SU-DHL-6 (cell line): Measurements from ENCODE around the gene TAGLN2.

Experiments
- H2AFZ ChIP-seq: fragments of 200-600 bp; sonication (generic); 2 replicates; pipeline ENCODE4 v1.6.1; 2014; ENCODE audit warnings: low read depth, mild to moderate bottlenecking, moderate library complexity, mixed read lengths, antibody characterized with exemption, low read length; ENCODE audit not compliant: severe bottlenecking
- H3F3A ChIP-seq: fragments of 200-600 bp; shearing (Covaris generic); 2 replicates; pipeline ENCODE4 v1.6.0; 2016; ENCODE audit warnings: antibody characterized with exemption, mild to moderate bottlenecking; ENCODE audit not compliant: insufficient read depth
- H3K27ac ChIP-seq: fragments of 200-600 bp; sonication (generic); 2 replicates; pipeline ENCODE4 v1.5.1; 2016; ENCODE audit warnings: low read depth, mild to moderate bottlenecking, low read length, moderate library complexity, mixed read lengths
- H3K27me3 ChIP-seq: fragments of 200-600 bp; sonication (generic), shearing (Covaris generic); 2 replicates; pipeline ENCODE4 v1.6.0; 2014; ENCODE audit warnings: mild to moderate bottlenecking, low read length
- H3K36me3 ChIP-seq: fragments of 200-600 bp; sonication (generic); 2 replicates; pipeline ENCODE4 v1.6.1; 2014; ENCODE audit warnings: mild to moderate bottlenecking, low read length, mixed read lengths
- H3K4me2 ChIP-seq: fragments of 300-600, 200-600 bp; shearing (Covaris generic), sonication (generic); 2 replicates; pipeline ENCODE4 v1.6.0; 2014; ENCODE audit warnings: low read length, low read depth, mild to moderate bottlenecking; ENCODE audit not compliant: poor library complexity, severe bottlenecking
- H3K4me3 ChIP-seq: fragments of 200-600 bp; sonication (generic); 2 replicates; pipeline ENCODE4 v1.5.1; 2014; ENCODE audit warnings: antibody characterized with exemption, low read length, mild to moderate bottlenecking, mixed read lengths; ENCODE audit not compliant: insufficient read depth, poor library complexity, severe bottlenecking
- H3K79me2 ChIP-seq: fragments of 200-600 bp; sonication (generic); 2 replicates; pipeline ENCODE4 v1.6.1; 2014; ENCODE audit warnings: mild to moderate bottlenecking, low read length, moderate library complexity; ENCODE audit not compliant: insufficient read depth
- H3K9ac ChIP-seq: fragments of 200-600 bp; sonication (generic); 2 replicates; pipeline ENCODE4 v1.7.0; 2014; ENCODE audit warnings: mild to moderate bottlenecking, low read length
- H3K9me2 ChIP-seq: fragments of 200-600 bp; sonication (generic); replicated peaks from 2 replicates; pipeline ENCODE4 v1.6.1; 2014; ENCODE audit warnings: low read length; ENCODE audit not compliant: insufficient read depth
- H3K9me3 ChIP-seq: fragments of 200-600 bp; sonication (generic); 2 replicates; pipeline ENCODE4 v1.6.1; 2014; ENCODE audit warnings: low read length, mixed read lengths; ENCODE audit not compliant: insufficient read depth
- H4K20me1 ChIP-seq: fragments of 200-600 bp; sonication (generic); 2 replicates; pipeline ENCODE4 v1.6.1; 2014; ENCODE audit warnings: low read depth, mild to moderate bottlenecking, antibody characterized with exemption, low read length, moderate library complexity, mixed read lengths
- EZH2phosphoT487 ChIP-seq: fragments of 200-600 bp; sonication (generic), shearing (Covaris generic); conservative IDR thresholded peaks from 2 replicates; pipeline ENCODE4 v1.6.1; 2018; ENCODE audit warnings: mild to moderate bottlenecking, antibody characterized with exemption, low read length, moderate library complexity, mixed read lengths
- TF ChIP-seq, protein P1 (sequence below): fragments of 200-600 bp; sonication (generic); IDR thresholded peaks from one replicate; pipeline ENCODE4 v1.5.1; 2017; ENCODE audit warnings: antibody characterized with exemption, mild to moderate bottlenecking, low read length, moderate library complexity; ENCODE audit not compliant: insufficient read depth, poor library complexity, severe bottlenecking

TAGLN2 gene

DNA sequence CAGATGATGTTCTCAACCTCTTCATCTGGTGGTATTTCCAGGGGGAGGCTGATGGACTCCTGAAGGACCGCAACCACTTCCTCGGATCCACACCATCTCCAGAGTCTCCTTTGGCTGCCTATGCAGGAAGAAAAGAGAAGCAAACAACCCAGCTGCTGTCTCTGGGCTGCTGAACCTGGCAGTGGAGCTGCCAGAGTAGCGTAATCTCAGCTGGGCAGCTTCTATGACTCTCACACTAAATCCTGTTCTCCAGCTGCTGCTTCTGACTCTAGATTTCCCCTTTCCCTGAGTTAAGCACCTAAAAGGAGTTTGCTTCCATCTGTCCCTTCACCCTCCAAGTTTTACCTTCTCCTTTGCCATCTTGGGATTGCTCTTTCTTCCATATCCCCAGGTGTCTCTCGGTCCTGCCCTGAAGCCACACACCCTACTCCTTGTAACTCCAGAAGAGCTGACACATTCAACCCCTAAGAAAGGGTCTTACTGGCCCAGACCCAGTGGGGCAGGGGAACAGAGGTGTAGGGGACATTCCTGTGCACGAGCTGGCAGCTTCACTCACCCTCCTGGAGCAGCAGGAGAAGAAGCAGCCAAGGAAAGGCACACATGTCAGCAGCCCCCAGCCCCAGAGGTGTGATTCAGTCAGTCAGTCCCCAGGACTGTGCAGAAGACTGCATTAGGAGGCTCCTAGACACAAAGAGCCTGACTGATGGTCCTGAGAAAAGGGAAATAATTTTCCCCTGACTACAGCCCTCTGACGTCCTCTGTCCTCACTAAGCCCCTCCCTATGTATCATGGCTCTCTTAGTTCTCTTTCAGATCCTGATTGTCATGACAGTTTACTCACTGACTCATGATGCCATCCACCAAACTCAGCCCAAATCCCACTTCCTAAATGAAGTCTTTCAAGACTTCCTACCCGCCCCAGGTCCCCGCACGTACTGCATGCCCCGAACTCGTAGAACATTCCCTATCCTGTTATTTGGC, 28.5 kb upstream of the TAGLN2 start, which contains the start of gene SLAMF9:
Gene SLAMF9, minus strand, starts transcription at position 702 of the 980 bp plus-strand sequence. Its CDS starts 100 bp downstream, at position 602.
- no peak within 1 kb of the TSS for H3K4me2 ChIP-seq
- no peaks in the 10 kb centered on the region for H3K27me3 ChIP-seq
- no peak within 1 kb of the TSS for H3K9ac ChIP-seq
- H4K20me1 ChIP-seq, result no peaks in the 10 kb centered on the region
- H3K79me2 ChIP-seq, result no peaks in the 10 kb centered on the region
- H3K36me3 ChIP-seq, result no peaks in the 10 kb centered on the region
- H3K9me3 ChIP-seq, result no peaks in the 10 kb centered on the region
- no peak within 1 kb of the TSS for H2AFZ ChIP-seq
- TF ChIP-seq EZH2phosphoT487, result no peak
- TF ChIP-seq, protein P1, sequence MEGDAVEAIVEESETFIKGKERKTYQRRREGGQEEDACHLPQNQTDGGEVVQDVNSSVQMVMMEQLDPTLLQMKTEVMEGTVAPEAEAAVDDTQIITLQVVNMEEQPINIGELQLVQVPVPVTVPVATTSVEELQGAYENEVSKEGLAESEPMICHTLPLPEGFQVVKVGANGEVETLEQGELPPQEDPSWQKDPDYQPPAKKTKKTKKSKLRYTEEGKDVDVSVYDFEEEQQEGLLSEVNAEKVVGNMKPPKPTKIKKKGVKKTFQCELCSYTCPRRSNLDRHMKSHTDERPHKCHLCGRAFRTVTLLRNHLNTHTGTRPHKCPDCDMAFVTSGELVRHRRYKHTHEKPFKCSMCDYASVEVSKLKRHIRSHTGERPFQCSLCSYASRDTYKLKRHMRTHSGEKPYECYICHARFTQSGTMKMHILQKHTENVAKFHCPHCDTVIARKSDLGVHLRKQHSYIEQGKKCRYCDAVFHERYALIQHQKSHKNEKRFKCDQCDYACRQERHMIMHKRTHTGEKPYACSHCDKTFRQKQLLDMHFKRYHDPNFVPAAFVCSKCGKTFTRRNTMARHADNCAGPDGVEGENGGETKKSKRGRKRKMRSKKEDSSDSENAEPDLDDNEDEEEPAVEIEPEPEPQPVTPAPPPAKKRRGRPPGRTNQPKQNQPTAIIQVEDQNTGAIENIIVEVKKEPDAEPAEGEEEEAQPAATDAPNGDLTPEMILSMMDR, result no peak
- H3K27ac ChIP-seq, result no peak within 1 kb of the TSS
- no peaks in the 10 kb centered on the region for H3K9me2 ChIP-seq
- no peaks in the 10 kb centered on the region for H3F3A ChIP-seq
- no peak within 1 kb of the TSS for H3K4me3 ChIP-seq

DNA sequence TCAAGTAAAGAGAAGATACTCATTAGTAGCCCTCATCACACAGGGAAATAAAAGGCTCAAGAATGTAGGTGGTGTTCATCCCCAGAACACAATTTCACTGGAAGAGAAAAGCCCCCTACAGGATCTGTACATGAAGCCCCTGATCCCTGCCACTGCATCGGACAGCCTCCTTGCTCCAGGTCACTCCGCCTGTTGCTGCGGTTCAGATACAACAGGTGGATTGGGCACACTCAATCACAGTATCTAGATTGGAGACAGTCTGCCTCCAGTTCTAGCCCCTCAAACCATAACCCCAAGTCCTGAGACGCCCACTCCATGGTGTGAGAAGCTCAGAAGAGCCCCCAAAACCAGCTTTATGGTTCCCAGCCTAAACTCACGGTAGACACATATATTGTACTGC, 27.6 kb upstream of the TAGLN2 start:
- Histone ChIP-seq H3F3A (no peaks in the 10 kb centered on the region), H3K4me3 (no peak overlapping the region), H4K20me1 (no peaks in the 10 kb centered on the region), H3K9ac (no peak overlapping the region), H3K36me3 (no peaks in the 10 kb centered on the region), H3K79me2 (no peaks in the 10 kb centered on the region), H3K9me2 (no peaks in the 10 kb centered on the region), H3K27ac (no peak overlapping the region), H2AFZ (no peak overlapping the region), H3K9me3 (no peaks in the 10 kb centered on the region), H3K4me2 (no peak overlapping the region), H3K27me3 (no peaks in the 10 kb centered on the region)
- no peak for TF ChIP-seq EZH2phosphoT487
- TF ChIP-seq, protein P1, result no peak

DNA sequence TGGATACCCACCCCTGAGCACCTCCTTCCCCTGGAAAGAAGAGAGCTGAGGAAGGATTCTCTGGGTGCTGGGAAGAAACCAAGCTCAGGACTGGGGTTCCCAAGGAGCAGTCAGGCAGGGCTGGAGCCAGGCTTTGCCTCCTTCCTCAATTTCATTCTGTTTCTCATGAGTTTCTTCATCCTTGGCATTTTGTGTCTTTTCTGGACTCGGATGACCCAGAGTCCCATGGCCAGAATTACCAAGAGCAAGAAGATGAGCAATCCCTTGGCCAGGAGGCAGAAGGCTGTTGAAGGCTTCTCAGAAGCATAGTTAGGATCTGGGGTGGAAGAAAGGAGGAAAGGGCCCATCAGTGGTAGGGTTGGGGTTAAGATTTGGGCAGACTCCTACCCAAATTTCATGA, 26.2 kb upstream of the TAGLN2 start:
- Histone ChIP-seq H3K36me3 (no peaks in the 10 kb centered on the region), H3K4me3 (no peak overlapping the region), H3K27me3 (no peaks in the 10 kb centered on the region), H3K9me2 (no peaks in the 10 kb centered on the region), H4K20me1 (no peaks in the 10 kb centered on the region), H3K79me2 (no peaks in the 10 kb centered on the region), H3K27ac (no peak overlapping the region), H3K4me2 (no peak overlapping the region), H3F3A (no peaks in the 10 kb centered on the region), H3K9me3 (no peaks in the 10 kb centered on the region), H3K9ac (no peak overlapping the region), H2AFZ (no peak overlapping the region)
- no peak for TF ChIP-seq EZH2phosphoT487
- TF ChIP-seq, protein P1, result no peak
